Breast epithelium (tissue), 3 donors: Measurements from ENCODE around the gene LRRC9.

Source experiments
- CTCF ChIP-seq, 3 donors: fragments of 450-650 bp; IDR thresholded peaks; one replicate each; pipeline ENCODE4 v1.5.1; 2016 to 2017; ENCODE audit warnings: antibody characterized with exemption in 3 of 3, mild to moderate bottlenecking in 3 of 3, moderate library complexity in 3 of 3
- POLR2AphosphoS5 ChIP-seq, 3 donors: sonication (generic); formaldehyde crosslinking; IDR thresholded peaks; one replicate each; pipeline ENCODE4 v1.6.1; 2017; ENCODE audit warnings: antibody characterized with exemption in 3 of 3

GRCh38 chr14:60093606-60094005, 173.7 kb downstream of the LRRC9 start:
- TF ChIP-seq CTCF (IDR thresholded peaks at IDR 0.05): no peak
- no peak for TF ChIP-seq POLR2AphosphoS5 (IDR thresholded peaks at IDR 0.05)
